Caco-2 (cell line): ENCODE data around the gene ZCRB1. TPM values are rescaled to one million over a fixed set of nuclear protein-coding genes. Genes with fewer than 3 reads are reported as not detected.

ENCODE experiments used
- BruUV-seq: library from RNA; stranded (reverse); fragments of 400-500 nt; replicated peaks from 2 replicates; lab custom pipeline; 2021; lab: Mats Ljungman, UMichigan
- CTCF ChIA-PET: fragments of 300-600 bp; sonication (Branson Sonifier 250); formaldehyde crosslinking; loops from one replicate; lab custom pipeline; 2022; ENCODE audit warnings: antibody characterized with exemption; lab: Charles Lee
- POLR2A ChIA-PET: fragments of 300-600 bp; sonication (Branson Sonifier 250); formaldehyde crosslinking; loops from one replicate; lab custom pipeline; 2022; ENCODE audit warnings: antibody characterized with exemption; lab: Charles Lee
- DNase-seq, 2 experiments: peaks; one replicate each; pipeline versions ENCODE4 v3.0.0 to v3.0.0-alpha.2; 2020 to 2022
- H3K27me3 ChIP-seq: replicated peaks from 2 replicates; pipeline ENCODE4 v1.6.0; 2011; ENCODE audit warnings: low read length; ENCODE audit not compliant: control insufficient read depth, insufficient read depth
- H3K36me3 ChIP-seq: 2 replicates; pipeline ENCODE4 v1.5.1; 2011; ENCODE audit warnings: low read length; ENCODE audit not compliant: control insufficient read depth, insufficient read depth
- H3K4me1 ChIP-seq: fragments of 250-450 bp; sonication (Bioruptor Pico); 2 replicates; pipeline ENCODE4 v1.5.1; 2020; ENCODE audit warnings: mild to moderate bottlenecking
- H3K4me3 ChIP-seq: 2 replicates; pipeline ENCODE4 v1.5.1; 2011; ENCODE audit warnings: low read depth, mild to moderate bottlenecking, control low read depth, low read length
- H3K9me3 ChIP-seq: fragments of 250-450 bp; sonication (Bioruptor Pico); 2 replicates; pipeline ENCODE4 v1.5.1; 2020; ENCODE audit warnings: mild to moderate bottlenecking, moderate library complexity
- H3K27ac Mint-ChIP-seq: one replicate; pipeline ENCODE4 v1.8.0; 2022; ENCODE audit warnings: mixed read lengths; ENCODE audit not compliant: unreplicated experiment
- H3K27me3 Mint-ChIP-seq: one replicate; pipeline ENCODE4 v1.8.0; 2022; ENCODE audit warnings: mixed read lengths; ENCODE audit not compliant: insufficient read depth, unreplicated experiment
- H3K36me3 Mint-ChIP-seq: one replicate; pipeline ENCODE4 v1.8.0; 2022; ENCODE audit warnings: mild to moderate bottlenecking, mixed read lengths; ENCODE audit not compliant: insufficient read depth, unreplicated experiment
- H3K4me1 Mint-ChIP-seq: one replicate; pipeline ENCODE4 v1.8.0; 2022; ENCODE audit warnings: low read depth, mixed read lengths; ENCODE audit not compliant: unreplicated experiment
- H3K4me3 Mint-ChIP-seq: one replicate; pipeline ENCODE4 v1.8.0; 2022; ENCODE audit warnings: mild to moderate bottlenecking, moderate library complexity, mixed read lengths; ENCODE audit not compliant: unreplicated experiment
- H3K9me3 Mint-ChIP-seq: one replicate; pipeline ENCODE4 v1.8.0; 2022; ENCODE audit warnings: mixed read lengths; ENCODE audit not compliant: unreplicated experiment
- intact Hi-C: fragments of 100-400 bp; cut with micrococcal nuclease; formaldehyde crosslinking; loops from one replicate; pipeline ENCODE4 v1.10.0; 2022; ENCODE audit not compliant: unreplicated experiment
- total RNA-seq: library from RNA; stranded (reverse); gene quantifications from 2 replicates; pipeline ENCODE4 v1.2.3, GENCODE V29; 2022
- TF ChIP-seq, protein P1 (sequence below), 2 experiments: fragments of 200-600 bp in 1 of 2; IDR thresholded peaks; 1 replicate in 1 of 2; 2 replicates in 1 of 2; pipeline versions ENCODE4 v1.5.1 to v1.8.0; 2011 to 2022; ENCODE audit warnings: antibody characterized with exemption in 1 of 2, control low read depth in 1 of 2, inconsistent platforms in 1 of 2, low read depth in 1 of 2, low read length in 1 of 2, mild to moderate bottlenecking in 1 of 2, moderate library complexity in 1 of 2; ENCODE audit not compliant: insufficient read depth in 1 of 2, severe bottlenecking in 1 of 2, unreplicated experiment in 1 of 2

ZCRB1 gene
- total RNA-seq, 1 experiment from 2014 or later, result 52.1 TPM

GRCh38 chr12:42277396-42278127, 48.3 kb downstream of the ZCRB1 start:
- no peaks in the 10 kb centered on the region for H3K36me3 ChIP-seq
- peaks cover 6% of the 10 kb centered on the region for H3K4me1 Mint-ChIP-seq
- peaks cover 7% of the 10 kb centered on the region for H3K27me3 Mint-ChIP-seq
- DNase-seq, result no peak
- ChIA-PET CTCF (no interaction called here), POLR2A (no interaction called here)
- H3K9me3 Mint-ChIP-seq, result peaks cover 10% of the 10 kb centered on the region
- H3K4me3 Mint-ChIP-seq, result no peak overlapping the region
- H3K4me3 ChIP-seq, result no peak overlapping the region
- BruUV-seq, result no TSS peak
- no peaks in the 10 kb centered on the region for H3K9me3 ChIP-seq
- H3K27me3 ChIP-seq, result no peaks in the 10 kb centered on the region
- intact Hi-C loops, result no loop called here
- no peaks in the 10 kb centered on the region for H3K36me3 Mint-ChIP-seq
- TF ChIP-seq, protein P1, sequence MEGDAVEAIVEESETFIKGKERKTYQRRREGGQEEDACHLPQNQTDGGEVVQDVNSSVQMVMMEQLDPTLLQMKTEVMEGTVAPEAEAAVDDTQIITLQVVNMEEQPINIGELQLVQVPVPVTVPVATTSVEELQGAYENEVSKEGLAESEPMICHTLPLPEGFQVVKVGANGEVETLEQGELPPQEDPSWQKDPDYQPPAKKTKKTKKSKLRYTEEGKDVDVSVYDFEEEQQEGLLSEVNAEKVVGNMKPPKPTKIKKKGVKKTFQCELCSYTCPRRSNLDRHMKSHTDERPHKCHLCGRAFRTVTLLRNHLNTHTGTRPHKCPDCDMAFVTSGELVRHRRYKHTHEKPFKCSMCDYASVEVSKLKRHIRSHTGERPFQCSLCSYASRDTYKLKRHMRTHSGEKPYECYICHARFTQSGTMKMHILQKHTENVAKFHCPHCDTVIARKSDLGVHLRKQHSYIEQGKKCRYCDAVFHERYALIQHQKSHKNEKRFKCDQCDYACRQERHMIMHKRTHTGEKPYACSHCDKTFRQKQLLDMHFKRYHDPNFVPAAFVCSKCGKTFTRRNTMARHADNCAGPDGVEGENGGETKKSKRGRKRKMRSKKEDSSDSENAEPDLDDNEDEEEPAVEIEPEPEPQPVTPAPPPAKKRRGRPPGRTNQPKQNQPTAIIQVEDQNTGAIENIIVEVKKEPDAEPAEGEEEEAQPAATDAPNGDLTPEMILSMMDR (IDR thresholded peaks at IDR 0.05; ENCODE audit: insufficient read depth in 1 of 2, low read depth in 1 of 2, low read length in 1 of 2, severe bottlenecking in 1 of 2, unreplicated experiment in 1 of 2), result no peak
- H3K27ac Mint-ChIP-seq, result no peak overlapping the region
- peaks cover 17% of the 10 kb centered on the region for H3K4me1 ChIP-seq

GRCh38 chr12:42275499-42275898, 50.4 kb downstream of the ZCRB1 start:
- Histone ChIP-seq H3K36me3 (no peaks in the 10 kb centered on the region), H3K4me3 (no peak overlapping the region), H3K27me3 (no peaks in the 10 kb centered on the region), H3K9me3 (peaks cover 5% of the 10 kb centered on the region; the same call in 1 of the 2 replicates), H3K4me1 (no peaks in the 10 kb centered on the region)
- ChIA-PET CTCF (no interaction called here), POLR2A (no interaction called here)
- Mint-ChIP-seq H3K9me3 (peaks cover 10% of the 10 kb centered on the region), H3K27ac (no peak overlapping the region), H3K4me1 (no peaks in the 10 kb centered on the region), H3K27me3 (peaks cover 11% of the 10 kb centered on the region), H3K36me3 (no peaks in the 10 kb centered on the region), H3K4me3 (no peak overlapping the region)
- TF ChIP-seq, protein P1 (IDR thresholded peaks at IDR 0.05; ENCODE audit: insufficient read depth in 1 of 2, low read depth in 1 of 2, low read length in 1 of 2, severe bottlenecking in 1 of 2, unreplicated experiment in 1 of 2), result no peak
- intact Hi-C loops, result no loop called here
- BruUV-seq, result no TSS peak
- DNase-seq, result no peak

DNA sequence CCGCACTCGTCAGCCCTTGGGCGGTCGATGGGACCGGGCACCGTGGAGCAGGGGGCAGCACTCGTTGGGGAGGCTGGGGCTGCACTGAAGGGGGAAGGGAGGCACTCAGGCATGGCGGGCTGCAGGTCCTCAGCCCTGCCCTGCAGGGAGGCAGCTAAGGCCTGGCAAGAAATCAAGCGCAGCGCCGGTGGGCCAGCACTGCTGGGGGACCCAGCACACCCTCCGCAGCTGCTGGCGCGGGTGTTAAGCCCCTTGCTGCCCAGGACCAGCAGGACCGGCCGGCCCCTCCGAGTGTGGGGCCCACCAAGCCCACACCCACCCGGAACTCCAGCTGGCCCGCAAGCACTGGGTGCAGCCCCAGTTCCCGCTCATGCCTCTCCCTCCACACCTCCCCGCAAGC, 52.2 kb downstream of the ZCRB1 start:
- no TSS peak for BruUV-seq
- intact Hi-C loops, result no loop called here
- H3K4me1 ChIP-seq, result no peaks in the 10 kb centered on the region
- Mint-ChIP-seq H3K4me3 (no peak overlapping the region), H3K36me3 (no peaks in the 10 kb centered on the region), H3K4me1 (no peaks in the 10 kb centered on the region), H3K27ac (no peak overlapping the region), H3K9me3 (peaks cover 10% of the 10 kb centered on the region), H3K27me3 (peaks cover 16% of the 10 kb centered on the region)
- peaks cover 5% of the 10 kb centered on the region; the same call in 1 of the 2 replicates for H3K9me3 ChIP-seq
- POLR2A ChIA-PET, result no interaction called here
- no peaks in the 10 kb centered on the region for H3K27me3 ChIP-seq
- DNase-seq, result no peak
- TF ChIP-seq, protein P1 (IDR thresholded peaks at IDR 0.05; ENCODE audit: insufficient read depth in 1 of 2, low read depth in 1 of 2, low read length in 1 of 2, severe bottlenecking in 1 of 2, unreplicated experiment in 1 of 2), result no peak
- no peak overlapping the region for H3K4me3 ChIP-seq
- no peaks in the 10 kb centered on the region for H3K36me3 ChIP-seq
- CTCF ChIA-PET, result no interaction called here
